Measurements from ENCODE around the gene ANKEF1. TPM values are rescaled to one million over a fixed set of nuclear protein-coding genes. Genes with fewer than 3 reads are reported as not detected.

ANKEF1 gene
- total and polyA plus RNA-seq, 7 experiments from 2014 or later: 1.5 to 8.9 (median 5.8) TPM

GRCh38 chr20:10090588-10091166, 55.9 kb downstream of the ANKEF1 start:
- Mint-ChIP-seq H3K27ac (peak overlapping the region in 1 of 9 donors; percentile 24), H3K36me3 (no peaks in the 10 kb centered on the region), H3K9me3 (peaks cover 0 to 4% (median 0%) of the 10 kb centered on the region in 11 donors), H3K4me1 (no peaks in the 10 kb centered on the region), H3K4me3 (no peak overlapping the region), H3K27me3 (peaks cover 0 to 16% (median 0%) of the 10 kb centered on the region in 5 donors)
- peak in 6 of 9 donors; percentile 7 to 51 (median 30) for DNase-seq
- Histone ChIP-seq H3K9me3 (ENCODE audit: control insufficient read depth in 2 of 3, low read length in 3 of 3) (no peaks in the 10 kb centered on the region), H3K36me3 (ENCODE audit: control insufficient read depth in 2 of 3, insufficient read depth in 3 of 3, low read length in 3 of 3) (no peaks in the 10 kb centered on the region), H3K4me3 (ENCODE audit: low read length) (no peak overlapping the region), H3K4me1 (ENCODE audit: control insufficient read depth in 2 of 2, insufficient read depth in 2 of 2, low read length in 2 of 2) (no peaks in the 10 kb centered on the region), H3K27ac (ENCODE audit: low read depth, low read length) (no peak overlapping the region), H3K27me3 (ENCODE audit: control insufficient read depth in 2 of 2, insufficient read depth in 2 of 2, low read length in 2 of 2) (no peaks in the 10 kb centered on the region)
- intact Hi-C loops (cut with micrococcal nuclease): loop anchor here (1.0 kb wide), 1 partner anchor 112 kb away; no protein-coding TSS in a partner anchor
- ChIA-PET CTCF (interaction anchor here (0.6 to 5.7 kb wide), 10 partner anchors 9 to 474 kb away, joined by 3 to 85 read pairs (median 4); no protein-coding TSS in a partner anchor), POLR2A (no interaction called here)
- ATAC-seq: peak; percentile 67

GRCh38 chr20:10093087-10093591, 58.4 kb downstream of the ANKEF1 start:
- no peaks in the 10 kb centered on the region for H3K27me3 ChIP-seq (ENCODE audit: control insufficient read depth in 2 of 2, insufficient read depth in 2 of 2, low read length in 2 of 2)
- no peaks in the 10 kb centered on the region for H3K4me1 Mint-ChIP-seq
- no peak for DNase-seq
- H3K4me1 ChIP-seq (ENCODE audit: control insufficient read depth in 2 of 2, insufficient read depth in 2 of 2, low read length in 2 of 2): no peaks in the 10 kb centered on the region
- H3K9me3 ChIP-seq (ENCODE audit: control insufficient read depth in 2 of 3, low read length in 3 of 3): no peaks in the 10 kb centered on the region
- peaks cover 0 to 30% (median 6%) of the 10 kb centered on the region in 5 donors for H3K27me3 Mint-ChIP-seq
- POLR2A ChIA-PET: no interaction called here
- intact Hi-C loops (cut with micrococcal nuclease): no loop called here
- no peak for ATAC-seq
- no peak overlapping the region for H3K4me3 ChIP-seq (ENCODE audit: low read length)
- no peaks in the 10 kb centered on the region for H3K36me3 Mint-ChIP-seq
- no peak overlapping the region for H3K27ac Mint-ChIP-seq
- peaks cover 0 to 4% (median 0%) of the 10 kb centered on the region in 11 donors for H3K9me3 Mint-ChIP-seq
- no peaks in the 10 kb centered on the region for H3K36me3 ChIP-seq (ENCODE audit: control insufficient read depth in 2 of 3, insufficient read depth in 3 of 3, low read length in 3 of 3)
- CTCF ChIA-PET: interaction anchor here (5.7 kb wide), 1 partner anchor 114 kb away, joined by 85 read pairs; no protein-coding TSS in a partner anchor
- H3K4me3 Mint-ChIP-seq: no peak overlapping the region
- no peak overlapping the region for H3K27ac ChIP-seq (ENCODE audit: low read depth, low read length)

- intact Hi-C loops (cut with micrococcal nuclease): no loop called here
Observed at GRCh38 chr20:10094566-10095173, 59.9 kb downstream of the ANKEF1 start.

GRCh38 chr20:10096790-10097189, 62.0 kb downstream of the ANKEF1 start:
- Histone ChIP-seq H3K27ac (ENCODE audit: low read depth, low read length) (no peak overlapping the region), H3K4me1 (ENCODE audit: control insufficient read depth in 2 of 2, insufficient read depth in 2 of 2, low read length in 2 of 2) (no peaks in the 10 kb centered on the region), H3K9me3 (ENCODE audit: control insufficient read depth in 2 of 3, low read length in 3 of 3) (no peaks in the 10 kb centered on the region), H3K4me3 (ENCODE audit: low read length) (no peak overlapping the region), H3K36me3 (ENCODE audit: control insufficient read depth in 2 of 3, insufficient read depth in 3 of 3, low read length in 3 of 3) (no peaks in the 10 kb centered on the region), H3K27me3 (ENCODE audit: control insufficient read depth in 2 of 2, insufficient read depth in 2 of 2, low read length in 2 of 2) (no peaks in the 10 kb centered on the region)
- no peak overlapping the region for H3K4me3 Mint-ChIP-seq
- H3K9me3 Mint-ChIP-seq: peaks cover 0 to 5% (median 0%) of the 10 kb centered on the region in 11 donors
- H3K27ac Mint-ChIP-seq: no peak overlapping the region
- POLR2A ChIA-PET: no interaction called here
- DNase-seq (no peak), ATAC-seq (no peak)
- H3K36me3 Mint-ChIP-seq: no peaks in the 10 kb centered on the region
- H3K4me1 Mint-ChIP-seq: no peaks in the 10 kb centered on the region
- CTCF ChIA-PET: no interaction called here
- H3K27me3 Mint-ChIP-seq: peaks cover 0 to 41% (median 10%) of the 10 kb centered on the region in 5 donors
- intact Hi-C loops (cut with micrococcal nuclease): no loop called here

More at GRCh38 chr20:10094566-10095173, 59.9 kb downstream of the ANKEF1 start:
- Histone ChIP-seq H3K9me3 (ENCODE audit: control insufficient read depth in 2 of 3, low read length in 3 of 3) (no peaks in the 10 kb centered on the region), H3K27ac (ENCODE audit: low read depth, low read length) (no peak overlapping the region), H3K27me3 (ENCODE audit: control insufficient read depth in 2 of 2, insufficient read depth in 2 of 2, low read length in 2 of 2) (no peaks in the 10 kb centered on the region), H3K4me3 (ENCODE audit: low read length) (no peak overlapping the region), H3K4me1 (ENCODE audit: control insufficient read depth in 2 of 2, insufficient read depth in 2 of 2, low read length in 2 of 2) (no peaks in the 10 kb centered on the region), H3K36me3 (ENCODE audit: control insufficient read depth in 2 of 3, insufficient read depth in 3 of 3, low read length in 3 of 3) (no peaks in the 10 kb centered on the region)
- H3K27ac Mint-ChIP-seq: no peak overlapping the region
- H3K4me3 Mint-ChIP-seq: no peak overlapping the region
- ChIA-PET CTCF (no interaction called here), POLR2A (no interaction called here)
- no peak for DNase-seq
- no peaks in the 10 kb centered on the region for H3K4me1 Mint-ChIP-seq
- peaks cover 0 to 4% (median 0%) of the 10 kb centered on the region in 11 donors for H3K9me3 Mint-ChIP-seq
- no peaks in the 10 kb centered on the region for H3K36me3 Mint-ChIP-seq
- H3K27me3 Mint-ChIP-seq: peaks cover 0 to 35% (median 10%) of the 10 kb centered on the region in 5 donors
- ATAC-seq: no peak

- POLR2A ChIA-PET: no interaction called here
Observed at GRCh38 chr20:10105046-10105445, 70.3 kb downstream of the ANKEF1 start.

More at GRCh38 chr20:10105046-10105445, 70.3 kb downstream of the ANKEF1 start:
- no peaks in the 10 kb centered on the region for H3K36me3 Mint-ChIP-seq
- peaks cover 5 to 15% (median 10%) of the 10 kb centered on the region in 5 donors for H3K27me3 Mint-ChIP-seq
- no peaks in the 10 kb centered on the region for H3K36me3 ChIP-seq (ENCODE audit: control insufficient read depth in 2 of 3, insufficient read depth in 3 of 3, low read length in 3 of 3)
- no peaks in the 10 kb centered on the region for H3K9me3 ChIP-seq (ENCODE audit: control insufficient read depth in 2 of 3, low read length in 3 of 3)
- ATAC-seq (no peak), DNase-seq (no peak)
- no peak overlapping the region for H3K4me3 Mint-ChIP-seq
- no peaks in the 10 kb centered on the region for H3K27me3 ChIP-seq (ENCODE audit: control insufficient read depth in 2 of 2, insufficient read depth in 2 of 2, low read length in 2 of 2)
- CTCF ChIA-PET: interaction anchor here (1.1 kb wide), 1 partner anchor 19 kb away, joined by 3 read pairs; no protein-coding TSS in a partner anchor
- no peak overlapping the region for H3K4me3 ChIP-seq (ENCODE audit: low read length)
- intact Hi-C loops (cut with micrococcal nuclease): no loop called here
- H3K27ac ChIP-seq (ENCODE audit: low read depth, low read length): no peak overlapping the region
- no peak overlapping the region for H3K27ac Mint-ChIP-seq
- no peaks in the 10 kb centered on the region for H3K4me1 ChIP-seq (ENCODE audit: control insufficient read depth in 2 of 2, insufficient read depth in 2 of 2, low read length in 2 of 2)
- no peaks in the 10 kb centered on the region for H3K4me1 Mint-ChIP-seq
- peaks cover 0 to 9% (median 1%) of the 10 kb centered on the region in 11 donors for H3K9me3 Mint-ChIP-seq

Measured in naive thymus-derived CD4-positive, alpha-beta T cell (primary cell).